ENCODE measurements around the gene PLLP. TPM values are rescaled to one million over a fixed set of nuclear protein-coding genes. Genes with fewer than 3 reads are reported as not detected.

The PLLP gene
- total and polyA plus RNA-seq, 11 donors, result 2.0 to 14.8 (median 2.8) TPM

- ATAC-seq (no peak), DNase-seq (no peak)
- TF ChIP-seq POLR2A (IDR thresholded peaks at IDR 0.05) (no peak), CTCF (IDR thresholded peaks at IDR 0.05) (no peak)
- intact Hi-C loops (cut with DNase I), result loop anchor here in 1 of 10 donors (10.0 kb wide), 1 partner anchor 61 kb away; the partner anchor contains the start of gene CX3CL1
- Histone ChIP-seq H3K27me3 (no peaks in the 10 kb centered on the region), H3K4me1 (peaks cover 0 to 53% (median 33%) of the 10 kb centered on the region in 12 donors), H3K9me3 (no peaks in the 10 kb centered on the region), H3K27ac (peak overlapping the region in 5 of 12 donors; percentile 18 to 53 (median 39)), H3K4me3 (no peak overlapping the region), H3K36me3 (no peaks in the 10 kb centered on the region)
- 71 to 76% (median 72%) methylated on average over 1 of the region's 1 CpG for WGBS, 4 donors
Measured at GRCh38 chr16:57314161-57314785, 29.8 kb upstream of the PLLP start.

- intact Hi-C loops (cut with DNase I), result loop anchor here in 1 of 10 donors (10.0 kb wide), 1 partner anchor 61 kb away; the partner anchor contains the start of gene CX3CL1
- DNase-seq (no peak), ATAC-seq (no peak)
- Histone ChIP-seq H3K27me3 (no peaks in the 10 kb centered on the region), H3K9me3 (no peaks in the 10 kb centered on the region), H3K4me3 (no peak overlapping the region), H3K36me3 (no peaks in the 10 kb centered on the region), H3K4me1 (peaks cover 0 to 52% (median 32%) of the 10 kb centered on the region in 12 donors), H3K27ac (no peak overlapping the region)
- TF ChIP-seq POLR2A (IDR thresholded peaks at IDR 0.05) (no peak), CTCF (IDR thresholded peaks at IDR 0.05) (no peak)
- WGBS, 4 donors, result 89 to 96% (median 92%) methylated on average over 2 of the region's 2 CpGs
Measured at GRCh38 chr16:57313509-57313908, 29.0 kb upstream of the PLLP start.

- Histone ChIP-seq H3K27me3 (no peaks in the 10 kb centered on the region), H3K4me3 (no peak overlapping the region), H3K9me3 (no peaks in the 10 kb centered on the region), H3K4me1 (peaks cover 0 to 32% (median 16%) of the 10 kb centered on the region in 12 donors), H3K36me3 (no peaks in the 10 kb centered on the region), H3K27ac (peak overlapping the region in 1 of 12 donors; percentile 38)
- DNase-seq, result peak in 2 of 5 donors; percentile 6 to 11
- intact Hi-C loops (cut with DNase I), result loop anchor here in 1 of 10 donors (10.0 kb wide), 1 partner anchor 64 kb away; the partner anchor contains the start of gene CX3CL1
- peak in 1 of 4 donors; percentile 35 for ATAC-seq
- TF ChIP-seq CTCF (IDR thresholded peaks at IDR 0.05) (no peak), POLR2A (IDR thresholded peaks at IDR 0.05) (no peak)
- 27 to 52% (median 33%) methylated on average over 4 of the region's 4 CpGs for WGBS, 4 donors
Measured at GRCh38 chr16:57310801-57311200, 26.3 kb upstream of the PLLP start.

- ATAC-seq (no peak), DNase-seq (peak in 1 of 5 donors; percentile 2)
- Histone ChIP-seq H3K27me3 (no peaks in the 10 kb centered on the region), H3K36me3 (no peaks in the 10 kb centered on the region), H3K4me1 (peaks cover 0 to 39% (median 21%) of the 10 kb centered on the region in 12 donors), H3K4me3 (no peak overlapping the region), H3K9me3 (no peaks in the 10 kb centered on the region), H3K27ac (no peak overlapping the region)
- TF ChIP-seq POLR2A (IDR thresholded peaks at IDR 0.05) (no peak), CTCF (IDR thresholded peaks at IDR 0.05) (no peak)
- intact Hi-C loops (cut with DNase I), result no loop called here
- 68 to 81% (median 77%) methylated on average over 5 of the region's 5 CpGs for WGBS, 4 donors
Measured at GRCh38 chr16:57308041-57308440, 23.6 kb upstream of the PLLP start.
